HG03097 (cell line): Measurements from ENCODE around the gene CCL17.
"Not testable (repeated sequence)": the region's sequence is repeated elsewhere in the genome, so short reads cannot be mapped to it uniquely, and the experiment has no call there.

Source experiments
- ATAC-seq: cut with Tn5 transposase; IDR thresholded peaks from one replicate; pipeline ENCODE4 v1.9.1; 2021; ENCODE audit not compliant: unreplicated experiment, low FRiP score

Gene CCL17

GRCh38 chr16:57395026-57395425, 9.5 kb upstream of the CCL17 start:
- no peak for ATAC-seq

GRCh38 chr16:57396786-57397185, 7.8 kb upstream of the CCL17 start:
- no peak for ATAC-seq

GRCh38 chr16:57397493-57397892, 7.1 kb upstream of the CCL17 start:
- not testable (repeated sequence) for ATAC-seq

- ATAC-seq: no peak
Observed at GRCh38 chr16:57401943-57402640, 2.5 kb upstream of the CCL17 start.

GRCh38 chr16:57405097-57405496, 530 bp downstream of the CCL17 start:
- ATAC-seq: no peak

- no peak for ATAC-seq
Observed at GRCh38 chr16:57406881-57407280, 2.3 kb downstream of the CCL17 start.

GRCh38 chr16:57407521-57408353, 3.2 kb downstream of the CCL17 start:
- no peak for ATAC-seq

GRCh38 chr16:57409065-57409464, 4.5 kb downstream of the CCL17 start:
- ATAC-seq: no peak

- no peak for ATAC-seq
Observed at GRCh38 chr16:57409870-57410587, 5.5 kb downstream of the CCL17 start.

GRCh38 chr16:57411362-57411976, 6.9 kb downstream of the CCL17 start:
- ATAC-seq: no peak

- no peak for ATAC-seq
Observed at GRCh38 chr16:57412584-57412983, 8.0 kb downstream of the CCL17 start.

- ATAC-seq: no peak
Observed at GRCh38 chr16:57413301-57413730, 8.7 kb downstream of the CCL17 start.

GRCh38 chr16:57413733-57414132, 9.2 kb downstream of the CCL17 start:
- no peak for ATAC-seq

- no peak for ATAC-seq
Observed at GRCh38 chr16:57416084-57416483, 11.5 kb downstream of the CCL17 start.

GRCh38 chr16:57419506-57419905, 14.9 kb downstream of the CCL17 start:
- ATAC-seq: no peak

GRCh38 chr16:57422026-57422944, 17.7 kb downstream of the CCL17 start:
- ATAC-seq: no peak

- ATAC-seq: no peak
Observed at GRCh38 chr16:57423152-57423551, 18.6 kb downstream of the CCL17 start.

GRCh38 chr16:57424583-57424982, 20.0 kb downstream of the CCL17 start:
- ATAC-seq: no peak

GRCh38 chr16:57426356-57426755, 21.8 kb downstream of the CCL17 start:
- no peak for ATAC-seq

- ATAC-seq: no peak
Observed at GRCh38 chr16:57427307-57427706, 22.7 kb downstream of the CCL17 start.
